ENCODE measurements around the gene STXBP5. TPM values are rescaled to one million over a fixed set of nuclear protein-coding genes. Genes with fewer than 3 reads are reported as not detected.

STXBP5 gene
- total RNA-seq, 2 experiments from 2014 or later = 19.6 to 21.2 TPM

DNA sequence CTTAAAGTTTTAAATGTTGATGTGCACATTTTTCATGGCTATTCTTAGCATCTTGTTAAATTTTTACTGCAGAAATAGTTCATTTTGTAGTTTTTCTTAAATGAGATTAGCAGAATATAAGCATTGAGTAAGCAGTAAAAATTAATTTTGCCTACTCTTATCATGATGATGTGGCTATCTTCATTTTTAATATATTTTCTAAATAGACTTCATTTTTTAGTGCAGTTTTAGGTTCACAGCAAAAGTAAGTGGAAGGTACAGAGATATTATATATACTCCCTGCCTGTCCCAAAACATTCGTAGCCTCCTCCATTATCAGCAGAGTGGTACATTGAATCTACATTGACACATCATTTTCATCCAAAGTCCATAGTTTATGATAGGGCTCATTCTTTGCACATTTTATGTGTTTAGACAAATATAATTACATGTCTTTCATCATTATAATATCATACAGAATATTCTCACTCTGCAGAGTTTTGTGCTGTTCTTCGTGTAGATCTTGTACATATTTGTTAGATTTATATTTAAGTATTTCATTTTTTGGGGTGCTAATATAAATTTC is 13.7 kb downstream of the STXBP5 start:
- ATAC-seq (no peak), DNase-seq (no peak)
- Mint-ChIP-seq H3K9me3 (ENCODE audit: insufficient read depth) (no peaks in the 10 kb centered on the region), H3K4me3 (no peak overlapping the region), H3K27me3 (ENCODE audit: low read depth) (no peaks in the 10 kb centered on the region), H3K27ac (no peak overlapping the region), H3K4me1 (ENCODE audit: low read depth) (peaks cover 2% of the 10 kb centered on the region), H3K36me3 (ENCODE audit: low read depth) (peaks cover 34% of the 10 kb centered on the region)
- CTCF ChIA-PET = no interaction called here
- POLR2A ChIA-PET = interaction anchor here (1.5 kb wide), 1 partner anchor 16 kb away, joined by 3 read pairs; no protein-coding TSS in a partner anchor

DNA sequence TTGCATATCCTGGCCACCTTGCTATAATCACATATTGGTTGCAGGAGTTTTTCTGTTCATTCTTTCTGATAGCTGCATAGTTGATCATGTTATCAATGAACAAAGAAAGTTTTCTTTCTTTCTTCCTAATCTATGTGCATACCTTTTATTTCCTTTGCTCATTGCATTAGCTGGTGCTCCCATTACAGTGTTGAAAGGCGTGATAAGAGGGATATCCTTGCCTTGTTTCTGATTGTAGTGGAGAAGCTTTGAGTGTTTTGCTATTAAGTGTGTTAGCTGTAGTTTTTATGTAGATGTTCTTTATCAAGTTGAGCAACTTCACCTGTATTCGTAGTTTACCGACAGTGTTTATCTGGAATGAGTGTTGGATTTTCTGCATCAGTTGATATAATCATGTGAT is 14.6 kb downstream of the STXBP5 start:
- no peaks in the 10 kb centered on the region for H3K27me3 Mint-ChIP-seq (ENCODE audit: low read depth)
- no peaks in the 10 kb centered on the region for H3K9me3 Mint-ChIP-seq (ENCODE audit: insufficient read depth)
- no peak overlapping the region for H3K4me3 Mint-ChIP-seq
- DNase-seq (no peak), ATAC-seq (no peak)
- H3K36me3 Mint-ChIP-seq (ENCODE audit: low read depth) = peaks cover 38% of the 10 kb centered on the region
- ChIA-PET CTCF (no interaction called here), POLR2A (no interaction called here)
- H3K4me1 Mint-ChIP-seq (ENCODE audit: low read depth) = peaks cover 2% of the 10 kb centered on the region
- H3K27ac Mint-ChIP-seq = no peak overlapping the region

DNA sequence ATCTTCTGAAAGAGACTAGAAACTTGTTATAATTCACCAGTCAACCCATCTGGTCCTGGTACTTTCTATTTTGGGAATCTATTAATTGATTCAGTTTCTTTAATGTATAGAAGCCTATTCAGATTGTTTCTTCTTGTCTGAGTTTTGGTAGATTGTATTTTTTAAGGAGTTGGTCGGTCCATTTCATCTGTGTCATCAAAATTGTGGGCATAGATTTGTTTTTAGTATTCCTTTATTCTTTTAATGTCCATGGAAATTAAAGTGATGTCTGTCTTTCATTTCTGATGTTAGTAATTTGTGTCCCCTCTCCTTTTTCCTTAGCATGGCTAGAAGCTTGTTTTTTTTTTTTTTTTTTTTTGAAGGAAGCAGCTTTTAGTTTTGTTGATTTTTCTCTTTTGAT is 15.2 kb downstream of the STXBP5 start:
- Mint-ChIP-seq H3K27ac (no peak overlapping the region), H3K36me3 (ENCODE audit: low read depth) (peaks cover 38% of the 10 kb centered on the region), H3K9me3 (ENCODE audit: insufficient read depth) (no peaks in the 10 kb centered on the region), H3K27me3 (ENCODE audit: low read depth) (no peaks in the 10 kb centered on the region), H3K4me3 (no peak overlapping the region), H3K4me1 (ENCODE audit: low read depth) (peaks cover 2% of the 10 kb centered on the region)
- DNase-seq = no peak
- POLR2A ChIA-PET = no interaction called here
- no peak for ATAC-seq
- CTCF ChIA-PET = no interaction called here

GRCh38 chr6:147220345-147220744 is 16.1 kb downstream of the STXBP5 start:
- peaks cover 2% of the 10 kb centered on the region for H3K4me1 Mint-ChIP-seq (ENCODE audit: low read depth)
- no peaks in the 10 kb centered on the region for H3K27me3 Mint-ChIP-seq (ENCODE audit: low read depth)
- peaks cover 38% of the 10 kb centered on the region for H3K36me3 Mint-ChIP-seq (ENCODE audit: low read depth)
- DNase-seq (no peak), ATAC-seq (no peak)
- H3K9me3 Mint-ChIP-seq (ENCODE audit: insufficient read depth) = no peaks in the 10 kb centered on the region
- POLR2A ChIA-PET = no interaction called here
- no peak overlapping the region for H3K27ac Mint-ChIP-seq
- CTCF ChIA-PET = no interaction called here
- no peak overlapping the region for H3K4me3 Mint-ChIP-seq

DNA sequence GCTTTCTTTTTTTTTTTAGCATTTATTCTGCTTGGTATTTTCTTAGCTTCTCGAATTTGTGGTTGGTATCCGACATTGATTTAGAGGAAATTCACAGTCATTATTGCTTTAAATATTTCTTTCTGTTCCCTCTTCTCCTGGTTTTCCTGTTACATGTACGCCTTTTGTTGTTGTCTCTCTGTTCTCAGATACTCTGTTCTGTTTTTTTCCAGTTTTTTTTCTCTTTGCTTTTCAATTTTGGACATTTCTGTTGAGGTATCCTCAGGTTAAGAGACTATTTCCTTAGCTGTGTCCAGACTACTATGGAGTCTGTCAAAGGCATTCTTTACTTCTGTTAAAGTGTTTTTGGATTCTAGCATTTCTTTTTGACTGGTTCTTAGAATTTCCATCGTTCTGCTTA is 17.5 kb downstream of the STXBP5 start:
- ChIA-PET POLR2A (no interaction called here), CTCF (no interaction called here)
- Mint-ChIP-seq H3K27ac (no peak overlapping the region), H3K27me3 (ENCODE audit: low read depth) (no peaks in the 10 kb centered on the region), H3K9me3 (ENCODE audit: insufficient read depth) (no peaks in the 10 kb centered on the region), H3K36me3 (ENCODE audit: low read depth) (peaks cover 38% of the 10 kb centered on the region), H3K4me1 (ENCODE audit: low read depth) (peaks cover 2% of the 10 kb centered on the region), H3K4me3 (no peak overlapping the region)
- DNase-seq (no peak), ATAC-seq (no peak)

GRCh38 chr6:147222160-147222838 is 18.1 kb downstream of the STXBP5 start:
- peaks cover 38% of the 10 kb centered on the region for H3K36me3 Mint-ChIP-seq (ENCODE audit: low read depth)
- H3K4me3 Mint-ChIP-seq = no peak overlapping the region
- DNase-seq (no peak), ATAC-seq (no peak)
- ChIA-PET POLR2A (no interaction called here), CTCF (interaction anchor here (1.0 kb wide), 1 partner anchor 195 kb away, joined by 3 read pairs; no protein-coding TSS in a partner anchor)
- no peak overlapping the region for H3K27ac Mint-ChIP-seq
- H3K4me1 Mint-ChIP-seq (ENCODE audit: low read depth) = peaks cover 2% of the 10 kb centered on the region
- H3K9me3 Mint-ChIP-seq (ENCODE audit: insufficient read depth) = no peaks in the 10 kb centered on the region
- H3K27me3 Mint-ChIP-seq (ENCODE audit: low read depth) = no peaks in the 10 kb centered on the region

DNA sequence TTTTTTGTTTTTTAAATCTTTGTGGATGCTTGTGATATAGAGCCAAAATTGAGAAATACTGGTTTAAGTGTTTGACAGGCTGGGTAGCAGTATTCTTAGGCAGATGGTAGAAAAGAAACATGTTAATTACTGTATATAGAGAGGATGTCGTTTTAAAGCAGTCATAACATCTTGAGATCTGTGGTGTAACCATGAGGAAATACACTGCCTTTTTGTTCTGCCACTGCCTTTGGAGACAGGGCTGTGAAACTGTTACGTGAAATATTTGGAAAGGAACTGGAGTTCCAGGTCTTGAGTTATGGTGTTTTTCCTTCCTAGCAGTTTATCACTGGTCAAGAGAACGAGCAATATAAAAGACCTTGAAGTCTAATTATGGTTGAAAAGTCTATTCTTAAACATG is 19.5 kb downstream of the STXBP5 start:
- Mint-ChIP-seq H3K36me3 (ENCODE audit: low read depth) (peaks cover 35% of the 10 kb centered on the region), H3K27me3 (ENCODE audit: low read depth) (no peaks in the 10 kb centered on the region), H3K4me1 (ENCODE audit: low read depth) (peaks cover 7% of the 10 kb centered on the region), H3K4me3 (no peak overlapping the region), H3K27ac (no peak overlapping the region), H3K9me3 (ENCODE audit: insufficient read depth) (no peaks in the 10 kb centered on the region)
- ATAC-seq (no peak), DNase-seq (no peak)
- POLR2A ChIA-PET = no interaction called here
- CTCF ChIA-PET = no interaction called here

DNA sequence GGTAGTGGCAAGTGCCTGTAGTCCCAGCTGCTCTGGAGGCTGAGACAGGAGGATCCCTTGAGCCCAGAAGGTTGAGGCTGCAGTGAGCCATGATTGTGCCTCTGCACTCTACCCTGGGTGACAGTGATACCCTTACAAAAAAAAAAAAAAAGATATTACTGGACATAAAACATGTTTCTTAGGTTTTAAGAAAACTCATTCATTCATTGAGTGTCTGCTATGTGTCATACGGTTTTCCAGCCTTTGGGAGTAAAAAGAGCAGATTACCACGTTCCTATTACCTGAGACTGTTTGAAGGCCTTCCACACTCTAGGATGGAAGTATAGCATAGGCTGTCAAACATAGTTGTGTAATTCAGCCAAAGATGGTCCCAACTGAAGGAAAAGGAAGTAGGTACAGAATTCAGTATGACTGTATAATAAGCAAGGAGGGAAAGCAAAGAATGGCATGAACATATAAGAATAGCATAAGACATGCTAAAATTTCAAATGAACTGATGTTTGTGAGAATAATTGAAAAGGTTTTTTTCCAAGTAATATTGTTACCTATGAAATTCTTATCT is 22.0 kb downstream of the STXBP5 start:
- Mint-ChIP-seq H3K36me3 (ENCODE audit: low read depth) (peaks cover 29% of the 10 kb centered on the region), H3K4me1 (ENCODE audit: low read depth) (peaks cover 7% of the 10 kb centered on the region), H3K4me3 (no peak overlapping the region), H3K9me3 (ENCODE audit: insufficient read depth) (no peaks in the 10 kb centered on the region), H3K27ac (no peak overlapping the region), H3K27me3 (ENCODE audit: low read depth) (no peaks in the 10 kb centered on the region)
- ATAC-seq = no peak
- POLR2A ChIA-PET = no interaction called here
- DNase-seq = no peak
- CTCF ChIA-PET = no interaction called here

DNA sequence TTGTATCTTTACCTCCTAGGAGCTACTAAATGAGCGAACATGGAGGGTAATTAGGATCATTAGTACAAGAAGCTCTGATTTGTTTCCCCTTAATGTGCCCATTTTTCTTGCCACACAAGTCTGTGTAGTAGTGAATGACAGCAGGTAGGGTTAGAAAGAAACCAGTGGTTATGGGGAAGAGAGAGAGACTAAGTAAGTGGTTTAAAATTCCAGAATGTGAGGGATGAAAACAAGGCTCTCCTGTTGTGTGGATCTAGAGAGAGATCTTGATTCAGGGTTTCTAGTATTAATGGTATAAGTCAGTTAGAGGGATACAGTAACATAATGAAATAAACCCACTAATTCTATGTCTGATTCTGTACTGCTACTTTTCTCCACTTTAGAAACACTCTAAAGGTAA is 22.7 kb downstream of the STXBP5 start:
- Mint-ChIP-seq H3K27me3 (ENCODE audit: low read depth) (no peaks in the 10 kb centered on the region), H3K36me3 (ENCODE audit: low read depth) (peaks cover 24% of the 10 kb centered on the region), H3K9me3 (ENCODE audit: insufficient read depth) (no peaks in the 10 kb centered on the region), H3K4me1 (ENCODE audit: low read depth) (peaks cover 7% of the 10 kb centered on the region), H3K4me3 (no peak overlapping the region), H3K27ac (no peak overlapping the region)
- CTCF ChIA-PET = no interaction called here
- POLR2A ChIA-PET = no interaction called here
- ATAC-seq = no peak
- no peak for DNase-seq

- H3K36me3 Mint-ChIP-seq (ENCODE audit: low read depth) = peaks cover 16% of the 10 kb centered on the region
- H3K27me3 Mint-ChIP-seq (ENCODE audit: low read depth) = no peaks in the 10 kb centered on the region
- H3K4me1 Mint-ChIP-seq (ENCODE audit: low read depth) = peaks cover 5% of the 10 kb centered on the region
- CTCF ChIA-PET = interaction anchor here (0.5 kb wide), 1 partner anchor 9 kb away, joined by 3 read pairs; no protein-coding TSS in a partner anchor
- POLR2A ChIA-PET = no interaction called here
- H3K27ac Mint-ChIP-seq = no peak overlapping the region
- H3K9me3 Mint-ChIP-seq (ENCODE audit: insufficient read depth) = no peaks in the 10 kb centered on the region
- ATAC-seq (no peak), DNase-seq (no peak)
- no peak overlapping the region for H3K4me3 Mint-ChIP-seq
Observed at GRCh38 chr6:147227770-147228320, 23.6 kb downstream of the STXBP5 start.

GRCh38 chr6:147231589-147231988 is 27.4 kb downstream of the STXBP5 start:
- DNase-seq (no peak), ATAC-seq (no peak)
- ChIA-PET CTCF (no interaction called here), POLR2A (no interaction called here)
- Mint-ChIP-seq H3K4me3 (no peak overlapping the region), H3K27ac (no peak overlapping the region), H3K9me3 (ENCODE audit: insufficient read depth) (no peaks in the 10 kb centered on the region), H3K36me3 (ENCODE audit: low read depth) (peaks cover 8% of the 10 kb centered on the region), H3K4me1 (ENCODE audit: low read depth) (peaks cover 5% of the 10 kb centered on the region), H3K27me3 (ENCODE audit: low read depth) (no peaks in the 10 kb centered on the region)

- POLR2A ChIA-PET = no interaction called here
- CTCF ChIA-PET = interaction anchor here (1.3 kb wide), 1 partner anchor 19 kb away, joined by 3 read pairs; no protein-coding TSS in a partner anchor
- no peak overlapping the region for H3K27ac Mint-ChIP-seq
- H3K4me3 Mint-ChIP-seq = no peak overlapping the region
- DNase-seq = no peak
- H3K36me3 Mint-ChIP-seq (ENCODE audit: low read depth) = peaks cover 13% of the 10 kb centered on the region
- no peaks in the 10 kb centered on the region for H3K9me3 Mint-ChIP-seq (ENCODE audit: insufficient read depth)
- no peaks in the 10 kb centered on the region for H3K27me3 Mint-ChIP-seq (ENCODE audit: low read depth)
- no peaks in the 10 kb centered on the region for H3K4me1 Mint-ChIP-seq (ENCODE audit: low read depth)
- ATAC-seq = no peak
Observed at GRCh38 chr6:147234685-147235084, 30.5 kb downstream of the STXBP5 start.
